SK-N-SH (cell line): ENCODE data around the gene C1orf141.

Source experiments
- CTCF ChIP-seq: fragments of 200-600 bp; sonication (generic); IDR thresholded peaks from 2 replicates; pipeline ENCODE4 v1.6.1; 2017; ENCODE audit warnings: antibody characterized with exemption, mild to moderate bottlenecking, moderate library complexity
- EZH2phosphoT487 ChIP-seq: fragments of 200-600 bp; sonication (generic); IDR thresholded peaks from 2 replicates; pipeline ENCODE4 v1.6.1; 2017; ENCODE audit warnings: low read depth, mixed run types, mild to moderate bottlenecking, antibody characterized with exemption, moderate library complexity, borderline replicate concordance
- GABPA ChIP-seq: IDR thresholded peaks from 2 replicates; pipeline ENCODE4 v1.4.0; 2012; ENCODE audit warnings: low read depth, mild to moderate bottlenecking
- JUND ChIP-seq: IDR thresholded peaks from 2 replicates; pipeline ENCODE4 v1.4.0; 2012
- MAX ChIP-seq: IDR thresholded peaks from 2 replicates; pipeline ENCODE4 v1.4.0; 2012; ENCODE audit warnings: low read depth
- POLR2AphosphoS5 ChIP-seq: IDR thresholded peaks from 2 replicates; pipeline ENCODE4 v1.6.1; 2012; ENCODE audit warnings: low read depth, low read length
- RAD21 ChIP-seq: IDR thresholded peaks from 2 replicates; pipeline ENCODE4 v1.6.1; 2012; ENCODE audit warnings: mild to moderate bottlenecking, low read length
- RCOR1 ChIP-seq: fragments of 150-350 bp; IDR thresholded peaks from 2 replicates; pipeline ENCODE4 v1.6.1; 2017; ENCODE audit warnings: antibody characterized with exemption, low read length
- REST ChIP-seq: IDR thresholded peaks from 2 replicates; pipeline ENCODE4 v1.6.1; 2012; ENCODE audit warnings: mild to moderate bottlenecking, low read depth, low read length, moderate library complexity
- RFX5 ChIP-seq: IDR thresholded peaks from 2 replicates; pipeline ENCODE4 v1.6.1; 2012; ENCODE audit warnings: mild to moderate bottlenecking, improper control_type of control experiment, low read length
- RXRA ChIP-seq: IDR thresholded peaks from 2 replicates; pipeline ENCODE4 v1.4.0; 2012; ENCODE audit warnings: low read depth, mild to moderate bottlenecking, borderline replicate concordance
- SMC3 ChIP-seq: IDR thresholded peaks from 2 replicates; pipeline ENCODE4 v1.6.1; 2012; ENCODE audit warnings: low read depth, low read length, improper control_type of control experiment
- USF2 ChIP-seq: fragments of 150-350 bp; IDR thresholded peaks from 2 replicates; pipeline ENCODE4 v1.6.1; 2017; ENCODE audit warnings: antibody characterized with exemption, low read length, low read depth, borderline replicate concordance
- ZBTB33 ChIP-seq: IDR thresholded peaks from 2 replicates; pipeline ENCODE4 v1.4.0; 2012; ENCODE audit warnings: low read depth, borderline replicate concordance

- TF ChIP-seq CTCF (peak; percentile 72), POLR2AphosphoS5 (no peak), EZH2phosphoT487 (no peak), RFX5 (no peak), ZBTB33 (no peak), GABPA (no peak), REST (no peak), RAD21 (peak; percentile 87), MAX (no peak), RXRA (no peak), USF2 (no peak), JUND (no peak), RCOR1 (no peak), SMC3 (peak; percentile 83)
Measured at GRCh38 chr1:67149179-67149770, 14.5 kb upstream of the C1orf141 start.
